Measurements from ENCODE around the gene MEIG1. TPM values are rescaled to one million over a fixed set of nuclear protein-coding genes. Genes with fewer than 3 reads are reported as not detected.
A peak's percentile ranks its signal among the peaks of the same experiment; 100 is the strongest.

MEIG1 gene
- total RNA-seq, 1 donor: not detected

DNA sequence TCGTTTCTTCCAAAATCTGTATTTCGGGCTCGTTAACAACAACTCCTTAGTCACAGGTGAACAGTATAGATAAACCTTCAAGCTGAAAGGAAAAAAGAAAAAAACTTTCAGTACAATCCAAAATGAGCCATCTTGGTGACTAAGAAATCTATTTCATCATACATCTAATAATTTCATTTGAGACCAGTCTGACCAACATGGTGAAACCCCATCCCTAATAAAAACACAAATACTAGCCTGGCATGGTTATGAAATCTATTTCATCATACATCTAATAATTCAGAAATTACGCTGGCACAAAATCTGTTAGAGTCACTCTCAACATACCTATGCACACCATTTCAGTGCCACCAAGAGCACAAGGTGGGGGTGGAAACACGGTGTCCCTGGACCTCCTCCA lies 14.1 kb upstream of the MEIG1 start:
- no peak overlapping the region for H3K4me3 ChIP-seq (ENCODE audit: low read depth, low read length)
- no peak for DNase-seq (ENCODE audit: low read depth)
- TF ChIP-seq CTCF (IDR thresholded peaks at IDR 0.05; ENCODE audit: insufficient read depth, low read length): no peak

DNA sequence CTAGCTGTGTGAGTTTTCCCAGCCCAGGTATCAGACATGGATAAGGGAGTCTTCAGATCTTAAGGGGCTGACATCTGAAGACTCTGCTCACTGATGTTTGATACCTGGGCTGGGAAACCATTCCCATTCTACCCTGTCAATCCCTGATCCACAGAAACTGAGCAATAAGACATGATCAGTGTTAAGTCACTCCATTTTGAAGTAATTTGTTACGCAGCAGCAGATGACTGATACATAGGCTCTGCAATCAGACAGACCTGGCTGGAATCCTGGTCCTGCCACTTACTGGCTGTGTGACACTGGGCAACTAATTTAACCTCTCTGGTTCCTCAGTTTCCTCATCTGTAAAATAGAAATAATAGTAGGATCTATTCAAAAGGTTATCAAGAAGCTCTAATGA lies 11.9 kb upstream of the MEIG1 start:
- DNase-seq (ENCODE audit: low read depth): no peak
- TF ChIP-seq CTCF (IDR thresholded peaks at IDR 0.05; ENCODE audit: insufficient read depth, low read length): no peak
- no peak overlapping the region for H3K4me3 ChIP-seq (ENCODE audit: low read depth, low read length)

- no peak overlapping the region for H3K4me3 ChIP-seq (ENCODE audit: low read depth, low read length)
- TF ChIP-seq CTCF (IDR thresholded peaks at IDR 0.05; ENCODE audit: insufficient read depth, low read length): no peak
- DNase-seq (ENCODE audit: low read depth): no peak
Measured at GRCh38 chr10:14949291-14949690, 9.9 kb upstream of the MEIG1 start.

- peak overlapping the region; percentile 91 for H3K4me3 ChIP-seq (ENCODE audit: low read depth, low read length)
- peak; percentile 30 for TF ChIP-seq CTCF (IDR thresholded peaks at IDR 0.05; ENCODE audit: insufficient read depth, low read length)
- DNase-seq (ENCODE audit: low read depth): no peak
Measured at GRCh38 chr10:14952851-14953423, 6.3 kb upstream of the MEIG1 start.

DNA sequence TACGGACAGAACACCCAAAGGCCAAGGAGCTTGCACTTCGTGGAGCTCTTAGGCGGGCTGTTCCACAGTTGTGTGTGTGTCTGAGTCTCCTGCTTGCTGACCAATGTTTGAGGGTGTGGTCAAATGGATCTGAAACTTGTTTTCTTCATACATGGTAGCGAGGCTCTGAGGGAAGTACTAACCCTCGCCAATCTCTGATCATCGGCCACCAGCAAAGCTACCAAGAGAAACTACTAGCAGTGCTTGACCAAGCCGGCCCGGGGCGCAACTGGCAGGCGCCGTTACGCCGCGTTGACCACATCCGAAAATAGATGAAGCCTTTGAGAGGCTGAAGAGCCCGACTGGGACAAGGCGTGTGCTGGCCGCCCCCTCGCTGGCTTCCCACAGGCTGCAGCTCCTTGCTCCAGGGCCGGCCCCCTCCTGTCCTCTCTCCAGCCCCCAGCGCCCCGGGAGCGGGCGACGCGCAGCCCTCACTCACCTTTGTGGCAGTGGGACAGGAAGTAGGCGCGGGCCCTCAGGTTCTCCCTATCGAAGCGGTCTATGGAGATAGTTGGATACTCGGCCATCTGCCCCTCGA lies 5.7 kb upstream of the MEIG1 start:
- peak; percentile 68 for DNase-seq (ENCODE audit: low read depth)
- TF ChIP-seq CTCF (IDR thresholded peaks at IDR 0.05; ENCODE audit: insufficient read depth, low read length): peak; percentile 28

GRCh38 chr10:14954001-14954770 lies 5.0 kb upstream of the MEIG1 start, which contains the start of gene DCLRE1C:
TSS of gene DCLRE1C (minus strand) at chr10:14954096. CDS start at chr10:14954010, 86 bp downstream.
- TF ChIP-seq CTCF (IDR thresholded peaks at IDR 0.05; ENCODE audit: insufficient read depth, low read length): no peak
- peak within 1 kb of the TSS; percentile 91 for H3K4me3 ChIP-seq (ENCODE audit: low read depth, low read length)
- peak; percentile 84 for DNase-seq (ENCODE audit: low read depth)

More for the DNA sequence above, 5.7 kb upstream of the MEIG1 start:
- peak overlapping the region; percentile 91 for H3K4me3 ChIP-seq (ENCODE audit: low read depth, low read length)

Measured in fibroblast of the aortic adventitia (primary cell).